GOT3 (cell line): ENCODE measurements around the gene BTBD17.

ENCODE experiments used
- DNase-seq: peaks from one replicate; lab custom pipeline; 2025; ENCODE audit warnings: mixed read lengths; lab: John Stamatoyannopoulos, UW

The BTBD17 gene

GRCh38 chr17:74335529-74336062, 26.1 kb downstream of the BTBD17 start:
- DNase-seq: no peak

GRCh38 chr17:74334393-74335039, 27.2 kb downstream of the BTBD17 start:
- no peak for DNase-seq

DNA sequence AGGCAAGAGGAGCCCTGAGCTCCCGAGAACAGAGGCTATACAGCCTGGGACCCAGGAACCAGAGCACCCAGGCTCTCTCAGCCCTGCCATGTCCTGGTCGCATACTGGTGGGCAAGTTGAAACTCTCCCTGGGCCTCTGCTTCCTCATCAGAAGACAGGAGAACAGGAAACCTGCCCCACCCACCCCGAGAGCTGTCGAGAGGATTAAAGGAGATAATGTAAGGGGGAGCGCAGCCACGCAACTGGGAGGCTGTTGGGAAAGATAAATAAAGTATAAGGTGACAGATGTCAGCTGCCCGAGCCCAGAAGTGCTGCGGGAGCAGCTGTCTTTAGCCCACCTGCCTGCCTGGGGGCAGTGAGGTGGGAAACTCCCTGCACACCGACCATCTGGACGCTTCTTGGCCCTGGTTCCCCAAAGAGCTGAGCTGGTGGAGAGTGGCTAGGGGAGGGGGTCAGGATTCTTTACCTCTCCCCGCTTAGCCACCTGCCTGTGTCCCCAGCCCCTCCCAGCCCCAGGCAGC, 28.8 kb downstream of the BTBD17 start:
- no peak for DNase-seq

DNA sequence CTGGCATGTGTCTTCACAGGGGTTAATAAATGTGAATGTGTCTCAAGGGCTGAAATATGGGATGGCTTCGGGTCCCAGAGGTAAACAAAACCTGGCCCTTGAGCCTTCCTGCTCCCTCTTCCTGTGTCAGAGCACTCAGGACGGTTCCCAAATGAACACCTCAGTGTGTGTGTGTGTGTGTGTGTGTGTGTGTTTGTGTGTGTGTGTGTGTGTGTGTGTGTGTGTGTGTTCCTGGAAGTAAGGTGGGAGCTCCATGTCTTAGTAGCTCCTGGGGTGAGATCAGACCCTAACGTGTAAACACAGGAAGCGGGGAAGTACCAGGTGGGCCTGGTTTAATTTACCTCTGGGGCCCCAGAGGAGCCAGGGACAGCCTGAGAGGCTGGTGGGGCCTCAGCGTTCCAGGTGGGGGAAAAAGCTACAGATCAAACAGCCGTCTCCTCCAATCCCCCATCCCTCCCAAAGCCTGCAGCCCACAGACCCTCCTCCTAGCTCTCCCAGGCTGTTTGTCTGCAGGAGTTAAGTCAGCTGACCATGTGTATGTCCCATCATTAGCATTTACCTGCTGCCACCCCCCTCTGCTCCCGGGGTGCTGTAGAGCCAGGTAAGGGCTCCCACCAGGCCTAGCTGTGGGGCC, 29.5 kb downstream of the BTBD17 start:
- no peak for DNase-seq

DNA sequence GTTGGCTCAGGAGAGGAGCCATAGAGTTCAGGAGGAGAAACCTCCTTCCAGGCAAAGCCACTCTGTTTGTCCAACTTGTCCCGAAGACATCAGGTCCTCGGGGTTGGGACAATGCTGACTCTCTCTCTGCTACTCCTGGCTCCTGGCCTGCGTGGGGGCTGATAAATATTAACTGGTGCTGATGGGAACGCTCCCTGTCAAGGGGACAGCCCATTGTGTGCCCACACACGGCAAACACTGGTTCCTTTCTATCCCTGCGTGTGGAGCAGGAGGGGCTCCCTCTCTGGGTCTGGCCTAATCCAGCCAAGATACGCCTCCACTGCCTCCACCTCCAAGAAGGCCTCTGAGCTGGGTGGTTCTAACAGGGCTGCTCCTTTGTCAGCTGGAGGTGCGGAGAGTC, 31.2 kb downstream of the BTBD17 start:
- no peak for DNase-seq

GRCh38 chr17:74329378-74329777, 32.3 kb downstream of the BTBD17 start:
- DNase-seq: no peak

DNA sequence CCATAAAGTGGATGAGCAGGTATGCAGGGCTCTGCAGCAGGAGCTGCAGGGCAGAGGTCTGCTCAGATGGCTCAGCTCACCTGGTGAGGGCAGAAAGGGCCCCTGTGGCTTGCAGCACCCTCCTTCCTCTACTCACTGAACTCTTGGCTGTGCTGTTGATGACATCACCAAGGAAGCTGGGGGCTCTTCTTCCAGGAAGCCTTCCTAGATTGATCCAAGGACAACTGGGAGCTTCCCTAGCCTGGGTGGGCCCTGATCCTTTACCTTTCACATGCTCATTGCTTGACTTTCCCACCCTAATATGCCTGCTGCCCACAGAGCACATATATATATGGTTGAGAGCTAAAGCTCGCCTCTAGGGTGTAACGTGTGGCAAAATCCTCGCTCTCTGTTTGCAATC, 33.2 kb downstream of the BTBD17 start:
- no peak for DNase-seq

- no peak for DNase-seq
Measured at GRCh38 chr17:74326506-74326905, 35.2 kb downstream of the BTBD17 start.

- no peak for DNase-seq
Measured at GRCh38 chr17:74325743-74326379, 35.8 kb downstream of the BTBD17 start, which contains the start of gene KIF19. Gene KIF19 (plus strand): TSS chr17:74326226. CDS start chr17:74326350, 124 bp downstream.

DNA sequence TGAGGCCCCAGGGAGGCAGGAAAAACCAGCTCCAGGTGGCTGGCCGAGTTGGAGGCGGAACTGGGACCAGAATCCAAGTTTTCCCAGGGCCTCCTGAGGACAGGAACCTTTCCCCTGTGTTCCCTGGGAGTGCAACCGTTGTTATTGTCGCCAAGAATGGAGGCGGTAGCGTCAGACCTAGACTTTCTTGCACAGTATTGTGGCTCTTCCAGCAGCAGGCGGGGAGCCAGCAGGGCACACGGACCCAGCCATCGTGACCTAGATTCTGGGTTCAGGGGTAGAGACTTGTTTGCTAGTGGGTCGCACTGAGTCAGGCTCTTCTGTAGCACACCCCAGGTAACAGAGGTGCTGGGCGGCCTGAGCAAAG, 36.3 kb downstream of the BTBD17 start:
- no peak for DNase-seq

DNA sequence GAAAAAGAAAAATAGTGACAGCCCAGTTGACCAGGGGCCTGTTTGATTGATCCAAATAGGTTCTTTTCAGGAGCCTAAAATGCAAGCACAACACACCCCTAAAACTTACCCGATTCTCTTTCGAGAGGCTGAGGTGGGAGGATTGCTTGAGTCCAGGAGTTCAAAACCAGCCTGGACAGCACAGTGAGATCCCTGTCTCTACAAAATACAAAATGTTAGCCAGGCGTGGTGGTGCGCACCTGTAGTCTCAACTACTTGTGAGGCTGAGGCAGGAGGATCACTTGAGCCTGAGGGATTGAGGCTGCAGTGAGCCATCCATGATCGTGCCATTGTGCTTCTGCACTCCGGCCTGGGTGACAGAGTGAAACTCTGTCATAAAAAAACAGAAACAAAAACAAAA, 37.1 kb downstream of the BTBD17 start:
- DNase-seq: no peak

GRCh38 chr17:74318391-74318790, 43.3 kb downstream of the BTBD17 start:
- DNase-seq: no peak

- no peak for DNase-seq
Measured at GRCh38 chr17:74317071-74317470, 44.6 kb downstream of the BTBD17 start.

- no peak for DNase-seq
Measured at GRCh38 chr17:74316220-74316619, 45.4 kb downstream of the BTBD17 start.

GRCh38 chr17:74314877-74315276, 46.8 kb downstream of the BTBD17 start:
- no peak for DNase-seq

DNA sequence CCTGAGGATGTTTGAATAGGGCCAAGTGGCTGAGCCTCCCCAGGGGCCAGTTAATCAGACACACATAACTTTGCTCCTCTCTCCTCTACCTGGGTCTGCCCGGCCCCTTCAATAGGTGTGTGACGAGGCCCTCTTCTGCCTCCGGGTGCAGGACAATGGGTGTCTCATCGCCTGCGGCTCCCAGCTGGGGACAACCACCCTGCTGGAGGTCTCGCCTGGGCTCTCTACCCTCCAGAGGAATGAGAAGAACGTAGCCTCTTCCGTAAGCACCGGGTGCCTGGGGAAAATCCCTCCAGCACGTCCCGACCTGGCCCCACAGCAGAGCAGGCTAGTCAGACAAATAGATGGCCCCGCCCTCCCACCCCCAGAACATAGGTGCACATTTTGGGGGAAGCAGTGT, 51.8 kb downstream of the BTBD17 start:
- no peak for DNase-seq

- DNase-seq: no peak
Measured at GRCh38 chr17:74307984-74308773, 53.5 kb downstream of the BTBD17 start.
